ENCODE data around the gene BSN. TPM values are rescaled to one million over a fixed set of nuclear protein-coding genes. Genes with fewer than 3 reads are reported as not detected.

BSN gene
- total RNA-seq, 1 donor from 2014 or later = 0.07 TPM

GRCh38 chr3:49712631-49713317, 158.5 kb downstream of the BSN start:
- intact Hi-C loops (cut with micrococcal nuclease) = no loop called here

- intact Hi-C loops (cut with micrococcal nuclease) = no loop called here
Observed at GRCh38 chr3:49713336-49714105, 159.2 kb downstream of the BSN start.

GRCh38 chr3:49714728-49715550, 160.7 kb downstream of the BSN start:
- intact Hi-C loops (cut with micrococcal nuclease) = no loop called here

GRCh38 chr3:49715611-49716121, 161.4 kb downstream of the BSN start:
- intact Hi-C loops (cut with micrococcal nuclease) = no loop called here

- intact Hi-C loops (cut with micrococcal nuclease) = no loop called here
Observed at GRCh38 chr3:49716169-49716568, 161.9 kb downstream of the BSN start.

GRCh38 chr3:49716691-49717210, 162.5 kb downstream of the BSN start:
- intact Hi-C loops (cut with micrococcal nuclease) = no loop called here

GRCh38 chr3:49717211-49717958, 163.1 kb downstream of the BSN start:
- intact Hi-C loops (cut with micrococcal nuclease) = no loop called here

- intact Hi-C loops (cut with micrococcal nuclease) = no loop called here
Observed at GRCh38 chr3:49717959-49718857, 163.9 kb downstream of the BSN start.

GRCh38 chr3:49718858-49719213, 164.6 kb downstream of the BSN start:
- intact Hi-C loops (cut with micrococcal nuclease) = loop anchor here (1.0 kb wide), 1 partner anchor 45 kb away; the partner anchor contains the start of gene APEH

- intact Hi-C loops (cut with micrococcal nuclease) = loop anchor here (1.0 kb wide), 1 partner anchor 45 kb away; the partner anchor contains the start of gene APEH
Observed at GRCh38 chr3:49719214-49719884, 165.1 kb downstream of the BSN start, which contains the start of gene AMIGO3. Gene AMIGO3 (minus strand): TSS chr3:49719684. CDS start chr3:49719465, 219 bp downstream.

Other genes starting within 250 kb of the BSN start
- 84.2 and 87.9 TPM in 2 replicates for gene USP4, start 214.4 kb upstream of the BSN start, total RNA-seq
- gene GPX1, start 196.1 kb upstream of the BSN start, total RNA-seq = 118 and 123 TPM in 2 replicates
- gene RHOA, start 142.5 kb upstream of the BSN start, total RNA-seq = 450 and 466 TPM in 2 replicates
- gene TCTA, start 142.1 kb upstream of the BSN start, total RNA-seq = 24.6 and 26.6 TPM in 2 replicates
- 4.8 and 5.1 TPM in 2 replicates for gene AMT, start 132.0 kb upstream of the BSN start, total RNA-seq
- 21.1 and 21.6 TPM in 2 replicates for gene NICN1, start 125.2 kb upstream of the BSN start, total RNA-seq
- gene DAG1, start 84.2 kb upstream of the BSN start, total RNA-seq = 19.5 and 19.6 TPM in 2 replicates
- 108 and 111 TPM in 2 replicates for gene APEH, start 119.9 kb downstream of the BSN start, total RNA-seq
- 9.3 and 10.4 TPM in 2 replicates for gene MST1, start 135.0 kb downstream of the BSN start, total RNA-seq
- 44.1 and 50.0 TPM in 2 replicates for gene RNF123, start 135.1 kb downstream of the BSN start, total RNA-seq
- gene AMIGO3, start 165.2 kb downstream of the BSN start, total RNA-seq = 0.27 TPM in 1 of 2 replicates, not detected in the other
- 59.9 and 61.6 TPM in 2 replicates for gene GMPPB, start 169.5 kb downstream of the BSN start, total RNA-seq
- gene IP6K1, start 232.1 kb downstream of the BSN start, total RNA-seq = 34.2 and 37.4 TPM in 2 replicates
- gene CDHR4, start 245.4 kb downstream of the BSN start, total RNA-seq = not detected in 2 replicates
- 0.41 and 0.82 TPM in 2 replicates for gene INKA1, start 248.8 kb downstream of the BSN start, total RNA-seq